H9 (cell line): ENCODE measurements around the gene TMEM63C. TPM values are rescaled to one million over a fixed set of nuclear protein-coding genes. Genes with fewer than 3 reads are reported as not detected.

Experiments
- DNase-seq: peaks from one replicate; pipeline ENCODE4 v3.0.0-alpha.2; 2017
- H2AFZ ChIP-seq: one replicate; pipeline ENCODE4 v1.6.1; 2013; ENCODE audit warnings: mild to moderate bottlenecking, low read length, control low read depth, moderate library complexity
- H2AK5ac ChIP-seq: 2 replicates; pipeline ENCODE4 v1.6.1; 2013; ENCODE audit warnings: low read length, control low read depth, mixed read lengths; ENCODE audit not compliant: insufficient read length
- H2BK120ac ChIP-seq: one replicate; pipeline ENCODE4 v1.6.1; 2013; ENCODE audit warnings: low read depth, mild to moderate bottlenecking, low read length, control low read depth, inconsistent platforms; ENCODE audit not compliant: poor library complexity, severe bottlenecking
- H2BK12ac ChIP-seq: 2 replicates; pipeline ENCODE4 v1.6.1; 2013; ENCODE audit warnings: low read length, control low read depth, mixed read lengths, low read depth; ENCODE audit not compliant: insufficient read length
- H2BK15ac ChIP-seq: 2 replicates; pipeline ENCODE4 v1.6.1; 2013; ENCODE audit warnings: low read depth, low read length, control low read depth
- H2BK20ac ChIP-seq: one replicate; pipeline ENCODE4 v1.6.1; 2013; ENCODE audit warnings: low read depth, mild to moderate bottlenecking, low read length, control low read depth, inconsistent platforms; ENCODE audit not compliant: poor library complexity, severe bottlenecking
- H2BK5ac ChIP-seq: 2 replicates; pipeline ENCODE4 v1.6.1; 2013; ENCODE audit warnings: low read length, control low read depth, mixed read lengths; ENCODE audit not compliant: insufficient read length
- H3K14ac ChIP-seq: 2 replicates; pipeline ENCODE4 v1.6.1; 2013; ENCODE audit warnings: low read length, control low read depth; ENCODE audit not compliant: insufficient read depth
- H3K18ac ChIP-seq: 2 replicates; pipeline ENCODE4 v1.6.1; 2013; ENCODE audit warnings: low read depth, mild to moderate bottlenecking, mixed read lengths, low read length, control low read depth; ENCODE audit not compliant: insufficient read length
- H3K23ac ChIP-seq: 2 replicates; pipeline ENCODE4 v1.6.1; 2013; ENCODE audit warnings: low read length, control low read depth, mixed read lengths, low read depth; ENCODE audit not compliant: insufficient read length
- H3K23me2 ChIP-seq: 2 replicates; pipeline ENCODE4 v1.6.1; 2013; ENCODE audit warnings: low read depth, mild to moderate bottlenecking, mixed read lengths, low read length, control low read depth; ENCODE audit not compliant: insufficient read length, poor library complexity, severe bottlenecking
- H3K27ac ChIP-seq: 2 replicates; pipeline ENCODE4 v1.5.1; 2013; ENCODE audit warnings: low read length, control low read depth, mixed read lengths, low read depth; ENCODE audit not compliant: insufficient read length
- H3K27me3 ChIP-seq: 2 replicates; pipeline ENCODE4 v1.6.1; 2013; ENCODE audit warnings: low read length, control low read depth, inconsistent platforms; ENCODE audit not compliant: insufficient read depth
- H3K4ac ChIP-seq: 2 replicates; pipeline ENCODE4 v1.6.1; 2013; ENCODE audit warnings: low read depth, mild to moderate bottlenecking, control low read depth, inconsistent platforms, low read length, moderate library complexity
- H3K4me1 ChIP-seq: 2 replicates; pipeline ENCODE4 v1.6.1; 2013; ENCODE audit warnings: low read length, control low read depth, inconsistent platforms; ENCODE audit not compliant: insufficient read depth
- H3K4me2 ChIP-seq: 2 replicates; pipeline ENCODE4 v1.6.1; 2013; ENCODE audit warnings: low read length, control low read depth, mixed read lengths; ENCODE audit not compliant: insufficient read length, insufficient read depth
- H3K56ac ChIP-seq: 2 replicates; pipeline ENCODE4 v1.6.1; 2013; ENCODE audit warnings: low read depth, mild to moderate bottlenecking, mixed read lengths, low read length, control low read depth; ENCODE audit not compliant: insufficient read length
- H3K79me1 ChIP-seq: 2 replicates; pipeline ENCODE4 v1.6.1; 2013; ENCODE audit warnings: low read depth, mild to moderate bottlenecking, moderate library complexity, low read length, control low read depth, inconsistent platforms; ENCODE audit not compliant: insufficient read depth, poor library complexity, severe bottlenecking
- H3K79me2 ChIP-seq: 2 replicates; pipeline ENCODE4 v1.6.1; 2013; ENCODE audit warnings: low read length, control low read depth, inconsistent platforms; ENCODE audit not compliant: insufficient read depth
- H3K9ac ChIP-seq: 2 replicates; pipeline ENCODE4 v1.6.1; 2013; ENCODE audit warnings: low read length, control low read depth, mixed read lengths; ENCODE audit not compliant: insufficient read length; ENCODE audit errors: extremely low read depth
- H3K9me3 ChIP-seq: one replicate; pipeline ENCODE4 v1.6.1; 2013; ENCODE audit warnings: low read depth, low read length, inconsistent platforms; ENCODE audit not compliant: control insufficient read depth
- H3T11ph ChIP-seq: one replicate; pipeline ENCODE4 v1.6.1; 2013; ENCODE audit warnings: mild to moderate bottlenecking, low read length, control low read depth, inconsistent platforms
- H4K20me1 ChIP-seq: one replicate; pipeline ENCODE4 v1.6.1; 2013; ENCODE audit not compliant: control insufficient read depth, insufficient read length, insufficient read depth
- H4K5ac ChIP-seq: 2 replicates; pipeline ENCODE4 v1.6.1; 2013; ENCODE audit warnings: low read depth, mild to moderate bottlenecking, mixed read lengths, low read length, control low read depth; ENCODE audit not compliant: insufficient read length
- H4K8ac ChIP-seq: replicated peaks from 2 replicates; pipeline ENCODE4 v1.6.1; 2013; ENCODE audit warnings: low read length, control low read depth, mixed read lengths, low read depth; ENCODE audit not compliant: insufficient read length
- H4K91ac ChIP-seq: 2 replicates; pipeline ENCODE4 v1.6.1; 2013; ENCODE audit warnings: low read depth, mild to moderate bottlenecking, moderate library complexity, mixed read lengths, low read length, control low read depth; ENCODE audit not compliant: insufficient read length
- H3K27ac Mint-ChIP-seq, 3 experiments: 2 replicates in 2 of 3; 3 replicates in 1 of 3; pipeline ENCODE4 v1.8.0; 2020 to 2021; ENCODE audit warnings: mixed read lengths in 3 of 3, mild to moderate bottlenecking in 1 of 3, moderate library complexity in 1 of 3
- H3K27me3 Mint-ChIP-seq: 2 replicates; pipeline ENCODE4 v1.8.0; 2021; ENCODE audit warnings: low read depth, mild to moderate bottlenecking, moderate library complexity, mixed read lengths
- H3K36me3 Mint-ChIP-seq, 3 experiments: 2 replicates in 2 of 3; 3 replicates in 1 of 3; pipeline ENCODE4 v1.8.0; 2020 to 2021; ENCODE audit warnings: low read depth in 3 of 3, mixed read lengths in 3 of 3; ENCODE audit not compliant: insufficient read depth in 1 of 3
- H3K4me1 Mint-ChIP-seq, 2 experiments: 2 replicates each; pipeline ENCODE4 v1.8.0; 2020; ENCODE audit warnings: mixed read lengths in 2 of 2
- H3K4me3 Mint-ChIP-seq, 2 experiments: 2 replicates in 1 of 2; 3 replicates in 1 of 2; pipeline ENCODE4 v1.8.0; 2020 to 2021; ENCODE audit warnings: mild to moderate bottlenecking in 2 of 2, mixed read lengths in 2 of 2, moderate library complexity in 1 of 2
- H3K9me3 Mint-ChIP-seq, 2 experiments: 2 replicates in 1 of 2; 3 replicates in 1 of 2; pipeline ENCODE4 v1.8.0; 2020; ENCODE audit warnings: mild to moderate bottlenecking in 2 of 2, mixed read lengths in 2 of 2, moderate library complexity in 1 of 2
- CTCF ChIP-seq: fragments of 200-600 bp; sonication (generic); conservative IDR thresholded peaks from 3 replicates; pipeline ENCODE4 v1.8.0; 2021; ENCODE audit warnings: antibody characterized with exemption, mild to moderate bottlenecking
- WGBS: extraction: QIAGEN DNeasy Blood & Tissue Kit; methylation state at CpG from one replicate; pipeline ENCODE4 v1.1.7; 2013; ENCODE audit warnings: missing lambda C conversion rate, low lambda C conversion rate, mixed read lengths; ENCODE audit not compliant: insufficient read length; ENCODE audit errors: extremely low coverage; 5-methylcytosine and 5-hydroxymethylcytosine counted together
- total RNA-seq: library from RNA; stranded (reverse); gene quantifications from 2 replicates; pipeline ENCODE4 v1.2.1, GENCODE V29; 2021

The TMEM63C gene
- total RNA-seq, 1 experiment from 2014 or later = 2.2 TPM

- TF ChIP-seq CTCF = peak; percentile 62
- WGBS = no CpG with 5 or more reads among the region's 4 CpGs
- Histone ChIP-seq H2AFZ (no peak overlapping the region), H2BK15ac (no peak overlapping the region), H3K27me3 (no peaks in the 10 kb centered on the region), H3K4ac (no peak overlapping the region), H4K8ac (no peak overlapping the region), H4K91ac (no peak overlapping the region), H3K4me2 (no peak overlapping the region), H2BK20ac (no peak overlapping the region), H2BK5ac (no peak overlapping the region), H3K79me1 (no peaks in the 10 kb centered on the region), H4K20me1 (peaks cover 2% of the 10 kb centered on the region), H3K56ac (no peak overlapping the region), H3K18ac (no peak overlapping the region), H3K9me3 (no peaks in the 10 kb centered on the region), H3K23ac (no peak overlapping the region), H3K4me1 (no peaks in the 10 kb centered on the region), H2AK5ac (no peak overlapping the region), H3K14ac (no peak overlapping the region), H3K23me2 (no peaks in the 10 kb centered on the region), H2BK12ac (no peak overlapping the region), H3K79me2 (no peaks in the 10 kb centered on the region), H4K5ac (no peak overlapping the region), H3K9ac (no peak overlapping the region), H3K27ac (no peak overlapping the region), H3T11ph (no peak overlapping the region), H2BK120ac (no peak overlapping the region)
- Mint-ChIP-seq H3K27ac (no peak overlapping the region; a peak in 1 of 7 replicates), H3K4me1 (no peaks in the 10 kb centered on the region), H3K36me3 (no peaks in the 10 kb centered on the region; a peak in 1 of 7 replicates), H3K27me3 (no peaks in the 10 kb centered on the region; the same call in 1 of the 2 replicates), H3K9me3 (no peaks in the 10 kb centered on the region), H3K4me3 (no peak overlapping the region)
- no peak for DNase-seq
These were observed 64.2 kb downstream of the TMEM63C start for GRCh38 chr14:77245820-77246219.
